HG03064 (cell line): ENCODE data around the gene DSCAML1.

Experiments used
- ATAC-seq: cut with Tn5 transposase; IDR thresholded peaks from one replicate; pipeline ENCODE4 v1.9.1; 2021; ENCODE audit warnings: low read depth; ENCODE audit not compliant: unreplicated experiment

The DSCAML1 gene

GRCh38 chr11:117565709-117566108, 231.3 kb downstream of the DSCAML1 start:
- ATAC-seq, result no peak

DNA sequence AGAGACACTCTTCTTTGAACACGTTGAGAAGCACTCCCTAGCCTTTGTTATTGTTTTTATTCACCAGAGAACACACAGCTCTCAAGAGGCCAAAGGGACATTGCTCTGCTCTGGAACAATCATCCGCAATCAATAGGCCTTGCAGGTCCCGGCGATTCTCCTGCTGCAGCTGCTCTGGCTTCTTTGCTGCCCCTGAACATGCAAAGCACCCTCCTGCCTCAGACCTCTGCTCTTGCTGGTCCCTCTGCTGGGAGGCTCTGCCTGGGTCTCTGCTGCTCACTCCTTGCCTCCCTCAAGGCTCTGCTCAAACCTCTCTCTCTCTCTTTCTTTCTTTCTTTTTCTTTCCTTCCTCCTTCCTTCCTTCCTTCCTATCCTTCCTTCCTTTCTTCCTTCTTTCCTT, 232.7 kb downstream of the DSCAML1 start:
- ATAC-seq, result no peak

DNA sequence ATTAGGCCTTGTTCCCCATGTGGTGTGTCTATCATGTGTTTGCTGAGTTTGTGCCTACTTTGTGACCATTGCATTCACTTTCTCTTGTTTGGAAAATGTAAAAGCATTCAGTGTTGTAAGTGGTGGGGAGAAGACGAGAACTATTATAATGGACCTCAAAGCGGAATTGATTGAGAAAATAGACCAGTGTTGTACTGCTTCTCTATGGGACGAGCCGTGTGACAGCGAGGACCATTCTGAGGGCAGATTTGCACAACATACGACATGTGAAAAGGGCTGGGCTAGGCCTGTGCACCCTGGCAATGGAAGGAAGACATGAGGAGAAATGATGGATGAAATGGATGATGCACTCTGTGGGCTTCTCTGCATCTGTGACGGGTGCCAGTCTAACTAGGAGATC, 233.5 kb downstream of the DSCAML1 start:
- ATAC-seq, result no peak

GRCh38 chr11:117562136-117562535, 234.9 kb downstream of the DSCAML1 start:
- no peak for ATAC-seq

DNA sequence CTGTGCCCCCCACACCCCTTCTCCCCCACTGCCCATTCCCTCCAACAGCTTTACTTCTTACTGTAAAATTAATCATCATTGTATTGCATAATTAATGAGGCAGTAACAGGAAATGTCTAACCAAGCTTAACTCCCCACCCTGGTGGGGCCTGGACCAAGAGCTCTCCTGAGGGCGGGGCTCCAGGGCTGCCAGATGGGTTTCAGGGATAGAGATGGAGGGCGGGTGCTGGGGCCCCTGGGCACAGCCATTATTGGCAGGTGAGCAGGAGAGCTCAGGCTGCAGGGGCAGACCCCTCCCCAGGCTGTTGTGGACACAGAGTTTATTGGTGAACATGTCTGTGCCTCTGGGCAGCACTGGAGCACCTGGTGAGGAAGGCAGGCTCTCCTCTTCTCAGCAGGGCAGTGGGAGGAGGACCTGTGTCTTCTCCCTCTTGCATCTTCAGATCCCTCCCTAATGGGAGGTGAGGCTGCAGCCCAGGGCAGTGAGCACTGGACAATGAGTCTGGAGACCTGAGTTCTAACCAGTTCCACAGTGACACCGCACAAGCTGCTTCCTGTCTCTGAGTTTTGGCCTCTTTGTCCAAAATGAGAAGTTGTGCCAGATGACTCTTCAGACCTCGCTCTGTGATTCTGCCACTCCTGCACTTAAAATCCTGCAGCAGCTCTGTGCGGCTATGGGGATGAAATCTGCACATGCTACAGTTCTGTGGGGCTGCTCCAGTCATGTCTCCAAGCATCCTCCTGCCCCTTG, 236.1 kb downstream of the DSCAML1 start:
- no peak for ATAC-seq

DNA sequence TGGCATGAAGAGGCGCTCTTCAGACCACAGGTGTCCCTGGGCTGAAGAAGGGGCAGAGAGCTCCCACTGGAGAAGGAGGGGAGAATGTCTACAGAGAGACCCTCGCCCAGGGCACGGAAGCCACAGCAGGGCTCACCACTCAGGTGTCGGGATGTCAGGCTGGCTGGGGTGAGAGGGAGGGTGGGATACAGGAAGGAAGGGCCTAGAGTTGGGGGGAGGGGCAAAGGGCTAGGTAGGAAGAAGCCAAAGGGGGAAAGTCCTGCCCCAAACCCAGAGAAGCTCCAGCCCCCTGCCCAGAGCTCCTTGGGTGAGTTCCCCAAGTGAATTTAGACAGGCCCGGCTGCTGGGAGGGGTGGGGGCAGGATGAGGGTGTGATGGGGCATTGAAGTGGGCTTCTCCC, 237.3 kb downstream of the DSCAML1 start:
- ATAC-seq, result no peak

DNA sequence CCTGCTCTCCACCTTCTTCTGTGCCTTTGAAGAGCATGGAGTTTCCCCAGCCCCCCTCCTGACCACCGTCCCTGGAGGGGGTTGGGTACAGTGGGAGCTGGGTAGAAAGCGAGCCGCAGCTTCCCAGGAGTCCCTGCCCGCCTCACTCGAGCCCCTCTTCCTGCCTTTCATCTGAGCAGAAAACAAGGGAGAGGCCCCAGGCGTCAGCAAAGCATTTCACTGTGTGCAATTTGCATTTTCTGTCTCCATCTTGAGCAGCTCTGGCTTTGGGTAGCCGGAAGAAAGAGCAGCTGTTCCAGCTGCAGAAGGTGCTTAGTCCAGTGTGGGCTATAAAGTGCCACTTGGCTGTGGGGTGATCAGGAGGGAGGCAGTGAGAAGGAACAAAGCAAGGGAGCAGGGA, 239.7 kb downstream of the DSCAML1 start:
- no peak for ATAC-seq

GRCh38 chr11:117554601-117555333, 242.2 kb downstream of the DSCAML1 start:
- no peak for ATAC-seq

- ATAC-seq, result no peak
These were observed 244.4 kb downstream of the DSCAML1 start for GRCh38 chr11:117552626-117553025.

DNA sequence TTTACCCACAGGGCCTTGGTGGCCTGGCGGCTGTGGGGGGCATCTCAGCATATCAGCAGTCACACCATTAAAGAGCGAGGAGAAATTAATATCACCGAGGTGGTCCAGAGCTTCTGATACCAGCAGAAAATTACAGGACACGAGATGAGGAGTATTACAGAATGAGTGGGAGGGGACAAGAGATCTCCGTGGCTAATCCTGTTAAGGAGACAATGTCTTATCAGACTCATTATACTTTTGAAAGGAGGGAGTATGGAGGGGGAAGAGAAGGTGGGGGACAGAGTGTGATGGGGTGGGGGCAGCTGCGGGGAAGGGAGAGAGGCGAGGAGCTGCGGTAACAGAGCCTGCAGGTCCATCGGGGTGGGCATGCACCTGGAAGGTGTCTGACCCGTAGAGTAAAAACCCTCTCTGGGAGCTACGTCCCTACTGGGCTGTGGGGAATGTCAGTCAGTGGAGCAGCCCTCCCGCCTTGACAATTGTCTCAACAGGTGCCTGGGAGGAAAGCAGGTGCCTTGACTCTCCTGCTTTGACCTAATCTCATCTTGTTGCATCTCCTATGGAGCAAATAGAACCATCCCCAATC, 245.2 kb downstream of the DSCAML1 start:
- no peak for ATAC-seq

DNA sequence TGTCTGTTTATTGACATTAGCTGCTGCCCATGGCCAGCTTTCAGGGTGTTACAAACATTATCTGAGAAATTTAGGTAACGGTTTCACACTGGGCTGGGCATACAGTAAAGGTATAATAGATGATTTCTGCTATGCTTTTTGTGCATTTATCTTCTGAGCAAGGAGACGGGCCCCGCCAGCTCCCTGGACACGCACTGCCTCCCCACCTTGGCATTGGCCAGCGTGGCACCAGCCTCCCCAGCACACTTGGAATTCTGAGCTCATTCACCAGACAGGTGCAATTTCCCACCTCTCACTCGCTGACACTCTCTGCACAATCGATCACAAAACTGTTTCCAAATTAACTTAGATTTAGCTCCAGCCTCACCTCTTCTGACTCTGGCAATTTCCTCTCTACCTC, 246.6 kb downstream of the DSCAML1 start:
- no peak for ATAC-seq

GRCh38 chr11:117549417-117549816, 247.6 kb downstream of the DSCAML1 start:
- ATAC-seq, result no peak

GRCh38 chr11:117548876-117549275, 248.1 kb downstream of the DSCAML1 start:
- ATAC-seq, result no peak

- no peak for ATAC-seq
These were observed 249.1 kb downstream of the DSCAML1 start for GRCh38 chr11:117547946-117548345.

DNA sequence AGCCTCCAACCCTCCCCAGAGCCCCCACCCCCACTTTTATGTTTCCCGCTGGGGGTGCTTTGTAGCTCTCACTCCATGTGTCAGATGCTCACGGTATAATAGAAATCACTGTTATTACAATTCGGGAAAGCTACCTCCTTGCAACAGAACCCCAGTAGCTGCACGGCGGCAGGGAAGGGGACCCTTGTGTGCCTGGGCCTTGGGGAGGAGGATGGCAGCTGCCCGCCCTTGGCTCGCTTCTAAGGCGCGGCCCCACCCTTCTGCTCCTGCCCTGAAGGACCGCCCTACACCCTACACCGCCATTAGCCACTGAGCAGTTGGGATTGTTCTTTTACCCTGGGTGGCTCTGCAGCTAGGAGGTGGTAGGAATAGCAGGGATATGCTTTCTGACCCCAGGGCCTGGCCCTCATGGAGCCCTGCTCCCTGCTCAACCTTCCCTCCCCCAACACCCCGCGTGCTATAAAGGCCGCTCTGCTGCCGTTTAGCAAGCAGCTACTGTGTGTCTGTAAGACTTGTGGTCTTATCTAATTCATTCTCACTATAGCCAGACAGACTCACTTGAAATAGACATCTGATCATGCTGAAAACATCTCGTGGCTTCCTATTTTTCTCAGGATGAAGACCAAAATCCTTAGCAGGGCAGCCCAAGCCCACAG, 249.7 kb downstream of the DSCAML1 start:
- ATAC-seq, result no peak

GRCh38 chr11:117546431-117547194, 250.4 kb downstream of the DSCAML1 start:
- no peak for ATAC-seq

DNA sequence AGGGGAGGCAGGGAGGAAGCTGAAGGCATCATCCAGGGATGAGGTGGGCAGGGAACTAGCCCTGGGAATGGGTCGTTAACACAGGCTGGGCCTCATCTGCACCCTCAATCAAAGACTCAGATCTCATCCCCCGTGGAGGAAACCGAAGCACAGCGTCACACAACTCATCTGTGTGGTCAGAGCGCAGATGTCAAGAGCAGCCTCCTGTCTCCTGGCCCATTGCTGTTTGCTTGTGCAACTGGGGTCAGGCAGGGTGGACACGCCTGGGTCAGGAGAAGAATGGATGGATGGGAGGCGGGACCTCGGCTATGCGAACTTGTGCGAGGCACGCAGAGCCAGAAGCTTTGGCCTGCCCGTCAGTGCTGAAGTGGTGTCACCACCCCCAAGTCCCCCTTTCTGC, 251.3 kb downstream of the DSCAML1 start:
- no peak for ATAC-seq

- no peak for ATAC-seq
These were observed 252.8 kb downstream of the DSCAML1 start for GRCh38 chr11:117544130-117544800.

DNA sequence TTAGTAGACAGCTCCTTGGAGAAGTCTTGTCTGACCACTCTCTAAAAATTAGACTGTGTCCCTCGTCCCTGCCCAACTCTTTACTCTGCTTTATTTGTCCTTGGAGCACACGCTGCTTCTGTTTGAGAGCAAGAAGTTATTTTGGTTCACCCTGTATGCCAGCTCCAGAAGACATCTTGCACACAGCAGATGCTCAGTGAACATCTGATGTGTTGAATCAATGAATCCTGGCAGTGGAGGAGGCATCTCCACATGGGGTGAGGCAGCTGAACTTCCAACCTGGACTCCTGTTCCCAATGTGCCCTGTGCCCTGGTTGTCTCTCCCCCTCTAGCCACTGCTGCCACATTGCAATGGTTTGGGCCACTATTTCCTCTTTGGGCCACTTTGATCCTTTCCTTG, 255.8 kb downstream of the DSCAML1 start:
- no peak for ATAC-seq
